ENCODE data around the gene AIDA.

DNA sequence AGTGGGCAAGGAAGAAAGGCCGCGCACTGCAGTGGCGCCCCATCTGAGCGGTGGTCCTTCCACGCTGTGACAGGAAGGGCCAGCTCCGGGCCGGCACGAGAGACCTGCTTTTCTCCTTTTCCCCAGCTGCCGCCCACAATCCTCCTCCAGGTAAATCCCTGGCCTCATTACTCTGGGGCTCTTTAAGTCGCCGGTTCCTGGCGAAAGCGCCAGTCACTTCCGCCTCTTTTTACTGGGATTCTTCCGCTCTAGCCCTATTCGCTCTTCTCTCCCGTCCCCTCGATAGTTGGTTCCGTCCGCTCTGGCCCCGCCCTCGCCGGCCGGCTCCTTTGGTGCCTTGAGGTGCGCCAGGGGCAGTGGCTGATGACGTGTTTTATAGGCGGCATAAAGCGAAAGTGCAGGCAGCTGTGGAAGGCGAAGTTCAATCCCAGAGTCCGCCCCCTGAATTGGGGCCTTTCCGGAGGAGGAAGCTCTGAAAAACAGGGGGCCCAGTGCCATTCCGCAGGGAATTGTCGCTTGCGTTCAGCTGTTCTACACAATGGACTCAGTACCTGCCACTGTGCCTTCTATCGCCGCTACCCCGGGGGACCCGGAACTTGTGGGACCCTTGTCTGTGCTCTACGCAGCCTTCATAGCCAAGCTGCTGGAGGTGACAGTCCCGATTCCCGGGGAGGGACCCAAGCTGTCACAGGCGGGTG lies 68.2 kb downstream of the AIDA start:
- TF ChIP-seq CTCF (IDR thresholded peaks at IDR 0.05) = no peak
- TF ChIP-seq POLR2A (IDR thresholded peaks at IDR 0.05; ENCODE audit: low read length) = peak; percentile 49
- TF ChIP-seq EP300 (IDR thresholded peaks at IDR 0.05) = no peak

Measured in A549 (cell line).